HCT116 (cell line): ENCODE data around the gene TKTL1. TPM values are rescaled to one million over a fixed set of nuclear protein-coding genes. Genes with fewer than 3 reads are reported as not detected.
"Not testable (repeated sequence)": the region's sequence is repeated elsewhere in the genome, so short reads cannot be mapped to it uniquely, and the experiment has no call there.

Source experiments
- ATAC-seq: fragments of 200-7000 bp; cut with Tn5 transposase; 2 replicates; pipeline ENCODE4 v1.9.1; 2020; ENCODE audit warnings: mild to moderate bottlenecking, moderate library complexity
- BruUV-seq: library from RNA; stranded (reverse); fragments of 400-500 nt; replicated peaks from 2 replicates; lab custom pipeline; 2021; lab: Mats Ljungman, UMichigan
- CTCF ChIA-PET: fragments of 300-600 bp; sonication (Branson Sonifier 250); formaldehyde crosslinking; loops from one replicate; lab custom pipeline; 2021; ENCODE audit warnings: antibody characterized with exemption; lab: Charles Lee
- POLR2A ChIA-PET: fragments of 300-600, 350-600 bp; sonication (Branson Sonifier 250); formaldehyde crosslinking; loops from one replicate; lab custom pipeline; 2021; ENCODE audit warnings: antibody characterized with exemption; lab: Charles Lee
- RAD21 ChIA-PET, 2 experiments: fragments of 300-600 bp; sonication (Branson Sonifier 250); formaldehyde crosslinking; loops; one replicate each; lab custom pipeline; 2023; ENCODE audit warnings: low total read pairs in 2 of 2; ENCODE audit not compliant: uncharacterized antibody in 2 of 2, unreplicated experiment in 2 of 2, low non-redundant PET in 1 of 2; lab: Charles Lee
- DNase-seq: peaks from one replicate; pipeline ENCODE4 v3.0.0-alpha.2; 2010; ENCODE audit warnings: low read depth, low spot score
- H2AFZ ChIP-seq: fragments of 200-600 bp; shearing (Covaris generic), sonication (generic); 2 replicates; pipeline ENCODE4 v1.6.1; 2017; ENCODE audit warnings: low read depth, mixed run types, mixed read lengths, antibody characterized with exemption, low read length; ENCODE audit not compliant: poor library complexity, severe bottlenecking
- H3K27ac ChIP-seq: 2 replicates; pipeline ENCODE4 v1.5.1; 2012; ENCODE audit warnings: low read depth, low read length
- H3K27me3 ChIP-seq: fragments of 200-600 bp; sonication (generic); 2 replicates; pipeline ENCODE4 v1.6.1; 2016; ENCODE audit warnings: mixed run types, low read length, mixed read lengths; ENCODE audit not compliant: insufficient read depth
- H3K36me3 ChIP-seq, 2 experiments: fragments of 200-500 bp in 1 of 2; fragments of 200-600 bp in 1 of 2; sonication (Bioruptor generic) in 1 of 2; sonication (generic) in 1 of 2; 2 replicates each; pipeline versions ENCODE4 v1.5.1 to v1.6.1; 2014 to 2016; ENCODE audit warnings: low read length in 2 of 2, inconsistent platforms in 1 of 2, mixed read lengths in 1 of 2, mixed run types in 1 of 2; ENCODE audit not compliant: insufficient read depth in 2 of 2, control insufficient read depth in 1 of 2
- H3K4me1 ChIP-seq, 2 experiments: fragments of 200-600 bp in 1 of 2; sonication (generic) in 1 of 2; 2 replicates each; pipeline versions ENCODE4 v1.5.1 to v1.6.1; 2012 to 2017; ENCODE audit warnings: low read length in 2 of 2, inconsistent platforms in 1 of 2, mild to moderate bottlenecking in 1 of 2, mixed read lengths in 1 of 2, mixed run types in 1 of 2, moderate library complexity in 1 of 2; ENCODE audit not compliant: insufficient read depth in 2 of 2, control insufficient read depth in 1 of 2
- H3K4me2 ChIP-seq: fragments of 200-600 bp; sonication (generic); 2 replicates; pipeline ENCODE4 v1.6.1; 2017; ENCODE audit warnings: mixed run types, low read length, mixed read lengths
- H3K4me3 ChIP-seq, 2 experiments: fragments of 200-600 bp in 1 of 2; sonication (generic) in 1 of 2; replicated peaks in 1 of 2; 2 replicates each; pipeline ENCODE4 v1.5.1; 2011 to 2016; ENCODE audit warnings: low read length in 2 of 2, control low read depth in 1 of 2, low read depth in 1 of 2, mild to moderate bottlenecking in 1 of 2, mixed read lengths in 1 of 2, mixed run types in 1 of 2
- H3K79me2 ChIP-seq: fragments of 200-600 bp; sonication (generic); 2 replicates; pipeline ENCODE4 v1.6.1; 2017; ENCODE audit warnings: mild to moderate bottlenecking, mixed run types, low read length, moderate library complexity, mixed read lengths; ENCODE audit not compliant: insufficient read depth
- H3K9ac ChIP-seq: fragments of 200-600 bp; sonication (generic); 2 replicates; pipeline ENCODE4 v1.6.1; 2016; ENCODE audit warnings: low read length, mixed read lengths
- H3K9me2 ChIP-seq: fragments of 200-600 bp; sonication (generic), shearing (Covaris generic); 2 replicates; pipeline ENCODE4 v1.6.1; 2017; ENCODE audit warnings: mixed run types, mild to moderate bottlenecking, moderate library complexity; ENCODE audit not compliant: insufficient read depth
- H3K9me3 ChIP-seq, 2 experiments: fragments of 200-500 bp in 1 of 2; fragments of 200-600 bp in 1 of 2; sonication (Bioruptor generic) in 1 of 2; sonication (generic) in 1 of 2; 2 replicates each; pipeline ENCODE4 v1.6.1; 2014 to 2017; ENCODE audit warnings: low read length in 2 of 2, mixed read lengths in 2 of 2, inconsistent platforms in 1 of 2, low read depth in 1 of 2, mild to moderate bottlenecking in 1 of 2, mixed run types in 1 of 2, moderate library complexity in 1 of 2; ENCODE audit not compliant: control insufficient read depth in 1 of 2, insufficient read depth in 1 of 2
- H4K20me1 ChIP-seq: fragments of 200-600 bp; sonication (generic), shearing (Covaris generic); 2 replicates; pipeline ENCODE4 v1.6.1; 2017; ENCODE audit warnings: mixed run types, mild to moderate bottlenecking, moderate library complexity; ENCODE audit not compliant: insufficient read depth
- ELF1 ChIP-seq: IDR thresholded peaks from 2 replicates; pipeline ENCODE4 v1.6.1; 2012; ENCODE audit warnings: low read depth, borderline replicate concordance
- EZH2 ChIP-seq: fragments of 200-600 bp; sonication (generic); IDR thresholded peaks from 2 replicates; pipeline ENCODE4 v1.6.1; 2017; ENCODE audit warnings: antibody characterized with exemption, mixed run types
- FOSL1 ChIP-seq: IDR thresholded peaks from 2 replicates; pipeline ENCODE4 v1.6.1; 2012; ENCODE audit warnings: low read depth
- MAX ChIP-seq: IDR thresholded peaks from 2 replicates; pipeline ENCODE4 v1.6.1; 2012
- POLR2A ChIP-seq: IDR thresholded peaks from 2 replicates; pipeline ENCODE4 v1.7.0; 2011; ENCODE audit warnings: borderline replicate concordance; ENCODE audit not compliant: insufficient read depth, insufficient read length; ENCODE audit errors: extremely low read depth
- POLR2AphosphoS5 ChIP-seq: IDR thresholded peaks from 2 replicates; pipeline ENCODE4 v1.6.1; 2011; ENCODE audit warnings: mild to moderate bottlenecking, low read depth, low read length, moderate library complexity
- RAD21 ChIP-seq: IDR thresholded peaks from 2 replicates; pipeline ENCODE4 v1.6.1; 2012; ENCODE audit warnings: low read depth, mild to moderate bottlenecking
- SIN3A ChIP-seq: IDR thresholded peaks from 2 replicates; pipeline ENCODE4 v1.6.1; 2012; ENCODE audit warnings: low read depth
- SP1 ChIP-seq: IDR thresholded peaks from 2 replicates; pipeline ENCODE4 v1.6.1; 2012; ENCODE audit warnings: low read depth
- SRF ChIP-seq: IDR thresholded peaks from 2 replicates; pipeline ENCODE4 v1.6.1; 2012; ENCODE audit warnings: low read depth
- TCF7L2 ChIP-seq: IDR thresholded peaks from 2 replicates; pipeline ENCODE4 v1.7.0; 2011; ENCODE audit warnings: borderline replicate concordance, inconsistent platforms; ENCODE audit not compliant: insufficient read depth, insufficient read length; ENCODE audit errors: extremely low read depth
- ZFX ChIP-seq: fragments of 450-650 bp; IDR thresholded peaks from 2 replicates; pipeline ENCODE4 v1.6.1; 2017
- intact Hi-C: fragments of 100-400 bp; cut with micrococcal nuclease; formaldehyde crosslinking; loops from 2 replicates; pipeline ENCODE4 v1.10.0; 2022
- total RNA-seq: library from RNA; stranded (reverse); gene quantifications from one replicate; pipeline ENCODE4 v1.2.1, GENCODE V29; 2021; ENCODE audit not compliant: unreplicated experiment
- TF ChIP-seq, protein P1 (sequence below): IDR thresholded peaks from 2 replicates; pipeline ENCODE4 v1.6.1; 2012

Gene TKTL1
- total RNA-seq, 1 experiment from 2014 or later = 0.34 TPM

GRCh38 chrX:154343063-154343462 lies 47.5 kb downstream of the TKTL1 start:
- H3K27me3 ChIP-seq, H3K4me2 ChIP-seq, DNase-seq, POLR2A ChIA-PET, H3K9ac ChIP-seq, intact Hi-C loops, H3K79me2 ChIP-seq, H3K36me3 ChIP-seq, H3K9me2 ChIP-seq, H3K4me1 ChIP-seq, BruUV-seq, RAD21 ChIA-PET, H3K27ac ChIP-seq, H3K4me3 ChIP-seq, H4K20me1 ChIP-seq, ATAC-seq, H2AFZ ChIP-seq, CTCF ChIA-PET, H3K9me3 ChIP-seq: not testable (repeated sequence)

DNA sequence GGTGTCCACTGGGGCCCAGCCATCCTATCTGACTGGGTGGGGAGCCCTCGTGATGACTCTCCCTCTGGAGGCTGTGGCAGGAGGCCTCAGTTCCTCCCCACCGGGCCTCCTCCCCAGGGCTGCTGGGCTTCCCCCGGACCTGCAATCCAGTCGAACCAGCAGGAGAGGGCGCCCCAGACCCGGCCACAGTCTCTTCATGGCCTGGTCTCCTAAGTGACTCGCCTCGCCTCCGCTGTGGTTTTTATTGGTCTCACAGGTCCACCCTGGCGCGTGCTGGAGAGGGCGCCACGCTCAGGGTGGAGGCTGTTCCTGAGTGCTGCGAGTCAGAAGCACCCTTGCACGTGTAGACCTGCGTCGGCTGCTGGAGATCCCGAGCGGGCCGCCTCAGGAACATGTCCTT lies 48.0 kb downstream of the TKTL1 start:
- BruUV-seq, H3K9me3 ChIP-seq, H3K4me2 ChIP-seq, H4K20me1 ChIP-seq, H3K9me2 ChIP-seq, H3K27me3 ChIP-seq, DNase-seq, H3K9ac ChIP-seq, H2AFZ ChIP-seq, H3K27ac ChIP-seq, CTCF ChIA-PET, POLR2A ChIA-PET, H3K36me3 ChIP-seq, H3K4me3 ChIP-seq, H3K4me1 ChIP-seq, RAD21 ChIA-PET, H3K79me2 ChIP-seq, intact Hi-C loops: not testable (repeated sequence)
- ATAC-seq = peak; percentile 50

DNA sequence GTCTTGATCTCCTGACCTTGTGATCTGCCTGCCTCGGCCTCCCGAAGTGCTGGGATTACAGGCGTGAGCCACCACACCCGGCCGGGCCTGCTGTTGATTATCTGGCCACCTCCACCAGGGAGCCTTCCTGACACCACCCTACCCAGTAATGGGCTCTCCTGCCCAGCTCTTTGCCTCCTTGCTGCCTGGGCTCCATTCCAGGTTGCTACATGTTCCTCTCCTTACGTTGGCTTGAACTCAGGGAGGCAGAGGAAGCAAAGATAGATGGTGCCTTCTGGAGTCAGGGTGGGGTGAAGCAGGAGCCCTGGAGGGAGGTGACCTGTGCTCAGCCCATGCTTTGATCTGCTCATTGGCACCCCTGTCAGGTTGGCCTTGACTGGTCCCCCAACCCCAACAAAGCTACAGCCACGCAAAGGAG lies 52.5 kb downstream of the TKTL1 start:
- H3K4me2 ChIP-seq = no peak overlapping the region
- DNase-seq (no peak), ATAC-seq (no peak)
- no peaks in the 10 kb centered on the region for H3K27me3 ChIP-seq
- TF ChIP-seq POLR2A = no peak
- no peak for TF ChIP-seq RAD21
- TF ChIP-seq, protein P1, sequence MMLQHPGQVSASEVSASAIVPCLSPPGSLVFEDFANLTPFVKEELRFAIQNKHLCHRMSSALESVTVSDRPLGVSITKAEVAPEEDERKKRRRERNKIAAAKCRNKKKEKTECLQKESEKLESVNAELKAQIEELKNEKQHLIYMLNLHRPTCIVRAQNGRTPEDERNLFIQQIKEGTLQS = no peak
- no peak for TF ChIP-seq SP1
- TF ChIP-seq POLR2AphosphoS5 = no peak
- no peak for TF ChIP-seq MAX
- no peak for TF ChIP-seq ELF1
- TF ChIP-seq SRF = no peak
- TF ChIP-seq TCF7L2 = no peak
- no peak for TF ChIP-seq ZFX
- TF ChIP-seq SIN3A = no peak
- no peak for TF ChIP-seq EZH2
- no peak for TF ChIP-seq FOSL1
- H3K9me3 ChIP-seq = no peaks in the 10 kb centered on the region
- no peaks in the 10 kb centered on the region for H3K79me2 ChIP-seq
- ChIA-PET CTCF (no interaction called here), POLR2A (no interaction called here), RAD21 (no interaction called here)
- H3K9me2 ChIP-seq = no peaks in the 10 kb centered on the region
- H3K36me3 ChIP-seq = peaks cover 4 to 5% of the 10 kb centered on the region in 2 experiments; a peak in 2 of 4 replicates
- no peaks in the 10 kb centered on the region for H3K4me1 ChIP-seq
- no peak overlapping the region for H3K27ac ChIP-seq
- BruUV-seq = no TSS peak
- no peak overlapping the region for H2AFZ ChIP-seq
- H4K20me1 ChIP-seq = no peaks in the 10 kb centered on the region
- H3K4me3 ChIP-seq = no peak overlapping the region
- no peak overlapping the region for H3K9ac ChIP-seq
- intact Hi-C loops = no loop called here
